GM18526 (cell line): ENCODE measurements around the gene TXNL1.

Experiments used
- POLR2A ChIP-seq: IDR thresholded peaks from 3 replicates; pipeline ENCODE4 v1.6.1; 2011; ENCODE audit not compliant: insufficient read length; ENCODE audit errors: extremely low read depth

Gene TXNL1

GRCh38 chr18:56560992-56561391, 77.4 kb downstream of the TXNL1 start:
- TF ChIP-seq POLR2A = no peak

- no peak for TF ChIP-seq POLR2A
These were observed 79.3 kb downstream of the TXNL1 start for GRCh38 chr18:56559044-56559443.

- no peak for TF ChIP-seq POLR2A
These were observed 81.5 kb downstream of the TXNL1 start for GRCh38 chr18:56556907-56557306.

- TF ChIP-seq POLR2A = no peak
These were observed 88.3 kb downstream of the TXNL1 start for GRCh38 chr18:56550121-56550520.
